GM18870 (cell line): ENCODE results near the gene PAFAH2.

Experiments
- ATAC-seq: cut with Tn5 transposase; IDR thresholded peaks from one replicate; pipeline ENCODE4 v1.9.1; 2021; ENCODE audit warnings: moderate library complexity; ENCODE audit not compliant: unreplicated experiment

The PAFAH2 gene

GRCh38 chr1:25997828-25998761 lies at the start of gene PAFAH2:
Gene PAFAH2 (minus strand): TSS chr1:25998063. CDS start chr1:25990816, 7,247 bp downstream.
- peak; percentile 92 for ATAC-seq

- ATAC-seq = no peak
Observed at GRCh38 chr1:26047278-26047874, 49.5 kb upstream of the PAFAH2 start.

- no peak for ATAC-seq
Observed at GRCh38 chr1:26046246-26047095, 48.6 kb upstream of the PAFAH2 start.

- no peak for ATAC-seq
Observed at GRCh38 chr1:26045722-26046245, 47.9 kb upstream of the PAFAH2 start, which contains the start of gene SLC30A2. Gene SLC30A2 (minus strand): TSS chr1:26046118. CDS start chr1:26045896, 222 bp downstream.

DNA sequence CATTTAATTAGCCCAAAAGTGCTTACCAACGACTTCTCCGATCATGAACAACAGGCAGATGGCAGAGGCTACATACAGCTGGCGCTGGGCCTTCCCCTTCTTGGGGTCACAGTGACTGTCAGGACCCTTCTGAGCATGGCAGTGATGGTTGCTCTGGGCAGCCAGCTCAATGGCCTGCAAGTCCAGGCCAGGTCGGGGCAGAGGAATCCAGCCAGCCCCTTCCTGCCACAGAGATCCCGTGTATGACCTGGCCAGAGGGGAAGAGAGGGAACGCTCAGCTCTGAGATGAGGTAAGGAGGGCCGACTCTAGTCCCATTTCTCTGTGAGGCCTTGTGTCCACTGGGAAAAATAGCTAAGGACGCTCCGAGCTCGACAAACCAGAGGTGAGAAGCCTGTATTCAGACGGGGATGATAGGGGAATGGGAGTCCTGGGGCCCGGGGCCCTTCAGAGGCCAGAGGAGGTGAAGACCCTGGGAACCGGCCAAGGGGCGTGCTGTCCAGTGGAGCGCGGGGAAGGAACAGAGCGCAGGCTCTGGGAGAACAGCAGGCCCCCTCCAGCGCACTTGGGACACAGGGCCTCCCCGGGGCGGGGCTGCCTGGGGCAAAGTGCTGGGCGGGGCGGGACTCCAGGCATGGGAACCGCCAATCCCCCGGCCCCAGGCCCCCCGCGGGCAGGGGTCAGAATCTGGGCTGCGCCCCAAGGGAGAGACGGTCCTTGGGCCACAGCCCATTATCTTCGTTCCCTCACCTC lies 47.3 kb upstream of the PAFAH2 start:
- no peak for ATAC-seq

DNA sequence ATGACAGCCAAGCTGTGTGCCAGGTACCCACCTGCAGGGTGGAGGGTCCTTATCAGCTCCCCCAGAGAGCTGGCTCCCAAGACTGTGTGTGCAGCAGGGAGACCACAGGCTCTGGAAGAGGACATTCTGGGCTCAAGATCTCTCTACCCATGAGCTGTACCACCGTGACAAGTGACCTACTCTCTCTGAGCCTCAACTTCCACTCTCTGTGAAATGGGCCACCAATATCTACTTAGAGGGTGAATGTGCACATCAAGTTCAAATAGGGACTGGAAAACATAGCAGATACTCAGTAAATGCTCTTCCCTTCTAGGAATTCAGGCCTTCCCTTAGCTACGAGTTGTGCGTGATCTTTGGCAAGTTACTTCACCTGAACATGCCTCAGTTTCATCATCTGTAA lies 46.6 kb upstream of the PAFAH2 start:
- no peak for ATAC-seq

- ATAC-seq = no peak
Observed at GRCh38 chr1:26043765-26044164, 45.9 kb upstream of the PAFAH2 start.

DNA sequence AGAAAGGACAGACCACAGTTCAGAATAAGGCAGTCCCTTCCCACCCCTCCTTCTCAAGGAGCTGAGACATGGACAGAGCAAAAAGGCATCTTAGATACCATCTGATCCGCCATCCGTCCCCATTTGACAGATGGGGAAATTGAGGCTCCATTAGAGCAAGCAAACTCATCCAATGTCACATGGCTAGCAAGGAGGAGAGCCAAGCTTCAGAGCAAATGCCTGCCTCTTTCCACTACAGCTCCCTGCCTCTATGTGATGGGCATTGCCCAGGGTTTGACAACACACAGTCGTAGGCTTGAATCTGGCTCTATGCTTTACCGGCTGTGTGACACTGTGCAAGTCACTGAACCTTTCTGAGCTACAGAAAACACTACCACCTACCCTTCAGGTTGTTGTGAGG lies 44.1 kb upstream of the PAFAH2 start:
- no peak for ATAC-seq

GRCh38 chr1:26041401-26041800 lies 43.5 kb upstream of the PAFAH2 start:
- ATAC-seq = no peak

DNA sequence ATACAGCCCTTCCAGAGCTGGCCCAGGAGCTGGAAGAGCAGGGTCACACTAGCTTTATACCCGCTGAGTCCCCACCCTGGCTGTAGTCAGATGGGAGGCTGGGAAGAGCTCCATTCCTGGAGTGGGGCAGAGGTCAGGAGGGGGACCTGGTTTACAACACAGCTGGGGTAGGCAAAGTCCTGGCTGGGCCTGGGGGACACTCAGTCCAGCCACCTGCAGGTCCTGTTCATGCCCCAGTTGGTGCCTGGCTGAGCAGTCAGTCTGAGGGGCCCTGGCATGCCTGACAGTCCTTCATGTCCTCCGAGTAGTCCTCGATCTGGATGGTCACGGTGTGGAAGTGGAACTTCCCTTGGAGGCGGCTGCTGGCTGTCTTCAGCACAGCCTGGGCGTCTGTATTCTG lies 41.0 kb upstream of the PAFAH2 start:
- ATAC-seq = no peak

- ATAC-seq = no peak
Observed at GRCh38 chr1:26038477-26038876, 40.6 kb upstream of the PAFAH2 start.

- ATAC-seq = no peak
Observed at GRCh38 chr1:26037904-26038303, 40.0 kb upstream of the PAFAH2 start.

- ATAC-seq = no peak
Observed at GRCh38 chr1:26036756-26037281, 39.0 kb upstream of the PAFAH2 start.

- ATAC-seq = peak; percentile 58
Observed at GRCh38 chr1:26035959-26036755, 38.3 kb upstream of the PAFAH2 start.

DNA sequence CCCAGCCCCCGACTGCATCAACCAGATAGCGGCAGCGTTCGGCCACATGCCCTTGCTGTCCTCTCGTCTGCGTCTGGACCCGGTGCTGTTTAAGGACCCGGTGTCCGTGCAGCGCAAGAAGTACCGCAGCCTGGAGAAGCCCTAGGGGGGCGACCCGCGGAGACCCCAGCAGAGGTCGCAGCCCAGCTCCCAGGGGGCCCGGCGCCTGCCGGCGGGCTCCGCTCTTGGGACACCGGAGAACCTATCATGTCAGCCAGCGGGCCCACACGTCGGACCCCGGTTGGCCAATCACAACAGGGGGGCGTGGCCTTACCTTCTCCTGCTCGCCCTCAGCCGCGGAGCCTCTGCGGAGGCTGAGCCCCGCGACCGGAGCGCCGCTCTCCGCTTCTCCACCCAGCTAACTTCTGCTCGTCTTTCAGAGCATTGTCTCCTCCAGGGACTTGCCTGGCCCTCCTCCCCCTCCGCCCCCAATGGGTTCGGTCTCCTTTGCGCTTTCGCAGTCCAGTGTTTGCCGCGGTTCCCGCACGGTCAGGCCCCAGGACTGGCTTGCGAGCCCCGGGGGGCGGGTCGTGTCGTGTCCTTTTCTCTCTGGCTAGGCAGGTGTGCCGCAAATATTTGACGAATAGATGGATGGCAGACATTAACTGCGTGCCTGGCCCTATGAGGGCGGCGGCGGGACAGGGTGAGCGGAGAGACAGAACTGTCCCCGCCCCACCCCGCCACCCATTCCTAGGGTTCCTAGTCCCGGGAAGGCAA lies 37.5 kb upstream of the PAFAH2 start:
- peak; percentile 64 for ATAC-seq

DNA sequence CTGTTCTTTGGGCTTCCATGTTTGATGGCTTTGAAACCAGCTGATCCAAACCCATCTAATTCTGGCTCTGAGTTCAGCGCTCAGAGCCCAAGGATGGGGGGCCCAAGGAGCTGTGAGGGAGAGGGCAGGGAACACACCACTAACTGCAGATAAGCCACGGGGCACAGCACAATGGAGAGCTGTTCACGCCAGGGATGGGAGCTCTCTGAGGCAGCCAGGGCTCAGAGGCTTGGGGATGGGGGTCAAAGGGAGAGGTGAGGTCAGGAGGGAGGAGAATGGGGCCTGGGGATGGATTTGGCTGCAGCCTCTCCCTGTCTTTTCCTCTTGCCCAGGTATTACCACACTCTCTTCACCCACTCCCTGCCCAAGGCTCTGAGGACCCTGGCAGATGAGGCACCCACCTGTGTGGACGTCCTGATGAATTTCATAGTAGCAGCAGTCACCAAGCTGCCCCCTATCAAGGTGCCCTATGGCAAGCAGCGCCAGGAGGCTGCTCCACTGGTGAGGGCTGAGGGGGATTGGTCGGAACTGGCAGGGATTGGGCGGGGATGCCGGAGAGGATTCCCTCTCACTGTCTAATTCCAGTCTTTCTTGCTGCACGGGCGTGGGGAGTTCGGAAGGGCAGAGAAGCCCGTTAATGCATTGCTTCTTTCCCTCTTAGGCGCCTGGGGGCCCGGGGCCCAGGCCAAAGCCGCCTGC lies 36.8 kb upstream of the PAFAH2 start:
- ATAC-seq = no peak

DNA sequence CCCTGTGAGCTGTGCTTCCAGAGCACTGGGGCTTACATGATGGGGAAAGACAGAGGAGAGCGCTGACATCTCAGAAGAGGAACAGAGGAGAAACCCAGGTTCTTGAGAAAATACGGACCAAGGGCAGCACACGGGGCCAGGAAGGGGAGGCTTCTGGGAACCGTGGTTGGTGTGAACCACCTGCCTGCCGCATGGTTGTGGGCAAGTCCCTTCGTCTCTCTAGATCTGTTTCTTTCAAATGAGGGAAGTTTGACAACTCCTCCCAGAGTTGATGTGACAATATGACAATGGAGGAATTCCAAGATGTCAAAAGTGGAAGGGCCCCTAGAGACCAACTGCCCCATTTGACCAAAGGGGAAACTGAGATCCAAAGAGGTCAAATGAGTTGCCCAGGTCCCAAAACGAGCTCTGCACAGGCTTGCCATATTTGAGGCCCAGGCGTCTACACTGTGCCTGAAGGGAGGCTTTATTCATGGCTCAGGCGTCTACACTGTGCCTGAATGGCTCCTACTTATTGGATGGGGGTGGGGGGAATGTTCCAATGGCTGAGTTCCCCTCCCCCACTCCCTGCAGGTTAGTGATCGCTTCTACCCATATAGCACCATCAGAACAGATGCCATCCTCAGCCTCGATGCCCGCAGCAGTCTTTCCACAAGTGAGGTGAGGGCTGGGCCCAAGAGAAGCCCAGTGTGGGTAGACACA lies 34.9 kb upstream of the PAFAH2 start:
- ATAC-seq = no peak
